Stimulated activated CD4-positive, alpha-beta T cell treated with anti-CD3 and anti-CD28 coated beads, Interleukin-12 subunit alpha, Interleukin-12 subunit beta, amount 100 ng/mL, for 48 hours (primary cell): ENCODE results near the gene RASAL1.

ENCODE experiments used
- DNase-seq, 3 donors: peaks; one replicate each; pipeline ENCODE4 v3.0.0-alpha.2; 2020; ENCODE audit warnings: low read depth in 2 of 3, low spot score in 1 of 3

RASAL1 gene

DNA sequence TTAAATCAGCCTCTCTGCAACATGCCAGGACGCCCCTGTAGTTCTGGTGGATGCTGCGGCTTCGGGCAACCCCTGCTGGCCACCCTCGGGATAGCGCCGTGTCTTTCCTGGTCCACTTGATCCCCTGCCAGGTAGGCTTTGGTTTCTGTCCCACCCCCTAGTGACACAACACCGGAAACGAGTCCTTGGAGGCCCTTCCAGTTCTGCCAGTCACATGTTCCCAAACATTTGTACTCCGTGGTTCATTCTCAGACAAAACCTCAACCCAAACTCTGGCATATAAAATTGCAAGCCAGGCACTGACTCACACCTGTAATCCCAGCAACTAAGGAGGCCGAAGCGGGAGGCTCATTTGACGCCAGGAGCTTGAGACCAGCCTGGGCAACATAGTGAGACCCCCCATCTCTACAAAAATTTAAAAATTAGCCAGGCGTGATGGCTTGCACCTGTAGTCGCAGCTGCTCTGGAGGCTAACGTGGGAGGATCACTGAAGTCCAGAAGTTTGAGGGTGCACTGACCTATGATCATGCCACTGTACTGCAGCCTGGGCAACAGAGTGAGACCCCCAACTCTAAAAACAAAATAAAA lies 37.0 kb downstream of the RASAL1 start:
- DNase-seq: peak; percentile 64 to 78 (median 65)

DNA sequence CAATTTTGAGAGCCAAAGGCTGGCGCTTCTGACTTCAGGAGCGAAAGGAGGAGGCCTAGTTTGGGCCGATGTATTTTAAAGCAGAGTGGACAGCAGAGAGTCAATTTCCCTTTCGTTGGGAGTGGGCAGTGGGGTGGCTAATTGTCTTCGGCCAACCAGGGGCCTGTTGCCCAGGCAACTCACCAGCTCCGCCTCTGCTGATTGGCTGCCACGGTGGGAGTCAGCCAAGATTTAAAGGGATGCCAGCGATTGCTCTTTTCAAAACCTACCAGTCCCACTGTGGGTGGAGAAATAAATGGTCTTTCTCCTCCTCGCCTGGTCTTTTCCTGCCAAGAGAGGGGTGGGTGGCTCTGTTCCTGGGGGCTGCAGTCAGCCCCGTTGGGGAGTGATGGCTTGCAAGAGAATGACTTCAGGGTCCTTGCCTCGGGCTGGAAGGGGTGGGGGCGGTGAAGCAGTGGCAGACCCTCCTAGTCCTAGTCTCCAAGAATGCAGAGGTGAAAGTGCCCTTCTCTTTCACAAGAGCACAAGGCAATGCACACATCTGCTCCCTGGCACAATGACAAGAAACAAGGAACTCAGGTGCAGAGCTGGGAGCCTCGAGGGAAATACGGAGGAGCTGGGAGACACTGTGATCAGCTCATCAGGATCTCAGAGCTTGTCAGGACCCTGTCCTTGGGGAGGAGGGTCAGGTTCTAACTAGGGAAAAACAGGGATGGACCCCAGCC lies 37.7 kb downstream of the RASAL1 start:
- no peak for DNase-seq

DNA sequence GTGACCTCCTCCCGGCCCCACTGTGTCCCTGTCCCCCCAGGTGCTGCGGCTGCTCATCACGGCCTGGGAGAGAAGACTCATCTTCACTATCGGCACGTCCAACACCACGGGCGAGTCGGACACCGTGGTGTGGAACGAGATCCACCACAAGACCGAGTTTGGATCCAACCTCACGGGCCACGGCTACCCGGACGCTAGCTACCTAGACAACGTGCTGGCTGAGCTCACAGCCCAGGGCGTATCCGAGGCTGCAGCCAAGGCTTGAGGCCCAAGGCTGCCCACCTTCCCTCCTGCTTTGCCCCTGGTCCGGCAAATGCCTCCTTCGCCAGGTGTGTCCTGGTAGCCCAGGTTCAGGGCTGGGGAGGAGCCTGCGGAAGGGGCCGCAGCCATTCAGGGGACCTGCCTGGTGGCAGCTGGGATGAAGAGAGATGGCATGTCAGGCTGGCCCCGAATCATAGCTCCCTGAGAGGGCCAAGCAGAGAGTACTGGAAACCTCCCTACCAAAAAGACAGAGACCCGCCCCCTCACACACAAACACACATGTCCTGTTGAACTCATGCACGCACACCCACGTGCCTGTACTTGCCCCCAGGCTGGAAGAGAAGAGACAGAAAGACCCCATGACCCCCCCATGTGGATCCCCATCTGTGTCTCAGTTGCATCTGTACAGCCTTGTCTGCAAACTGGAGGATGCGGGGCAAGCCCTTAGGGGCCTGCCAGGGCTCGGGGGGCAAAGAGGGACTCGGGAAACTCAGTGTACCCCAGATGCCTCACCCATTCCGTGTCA lies 38.7 kb downstream of the RASAL1 start:
- no peak for DNase-seq

DNA sequence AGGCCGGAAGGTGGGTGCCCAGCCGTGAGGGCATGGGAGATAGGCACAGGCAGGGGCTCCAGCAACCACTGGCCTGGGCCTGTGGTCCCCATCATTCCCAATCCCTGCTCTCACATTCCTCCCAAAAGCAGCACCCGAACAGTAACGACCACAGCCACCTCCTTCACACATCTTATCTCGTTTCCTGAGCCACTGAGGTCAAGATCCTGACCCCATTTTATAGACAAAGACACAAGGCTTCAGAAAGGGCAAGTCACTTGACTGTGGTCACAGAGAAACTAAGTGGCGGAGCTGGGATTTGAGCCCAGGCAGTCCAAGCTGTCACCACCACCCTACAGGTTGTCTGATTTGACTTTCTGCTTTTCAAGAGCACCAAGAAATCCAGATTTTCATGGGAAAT lies 40.2 kb downstream of the RASAL1 start:
- DNase-seq: no peak

DNA sequence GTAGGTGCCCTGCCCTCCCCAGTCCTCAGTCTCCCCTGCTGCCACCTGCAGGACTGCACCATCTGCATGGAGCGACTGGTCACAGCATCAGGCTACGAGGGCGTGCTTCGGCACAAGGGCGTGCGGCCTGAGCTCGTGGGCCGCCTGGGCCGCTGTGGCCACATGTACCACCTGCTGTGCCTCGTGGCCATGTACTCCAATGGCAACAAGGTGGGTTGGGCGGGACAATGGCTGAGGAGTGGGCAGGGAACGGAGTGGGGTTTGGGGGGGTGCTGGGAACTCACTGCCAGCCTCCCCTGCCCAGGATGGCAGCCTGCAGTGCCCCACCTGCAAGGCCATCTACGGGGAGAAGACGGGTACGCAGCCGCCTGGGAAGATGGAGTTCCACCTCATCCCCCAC lies 40.8 kb downstream of the RASAL1 start:
- no peak for DNase-seq

DNA sequence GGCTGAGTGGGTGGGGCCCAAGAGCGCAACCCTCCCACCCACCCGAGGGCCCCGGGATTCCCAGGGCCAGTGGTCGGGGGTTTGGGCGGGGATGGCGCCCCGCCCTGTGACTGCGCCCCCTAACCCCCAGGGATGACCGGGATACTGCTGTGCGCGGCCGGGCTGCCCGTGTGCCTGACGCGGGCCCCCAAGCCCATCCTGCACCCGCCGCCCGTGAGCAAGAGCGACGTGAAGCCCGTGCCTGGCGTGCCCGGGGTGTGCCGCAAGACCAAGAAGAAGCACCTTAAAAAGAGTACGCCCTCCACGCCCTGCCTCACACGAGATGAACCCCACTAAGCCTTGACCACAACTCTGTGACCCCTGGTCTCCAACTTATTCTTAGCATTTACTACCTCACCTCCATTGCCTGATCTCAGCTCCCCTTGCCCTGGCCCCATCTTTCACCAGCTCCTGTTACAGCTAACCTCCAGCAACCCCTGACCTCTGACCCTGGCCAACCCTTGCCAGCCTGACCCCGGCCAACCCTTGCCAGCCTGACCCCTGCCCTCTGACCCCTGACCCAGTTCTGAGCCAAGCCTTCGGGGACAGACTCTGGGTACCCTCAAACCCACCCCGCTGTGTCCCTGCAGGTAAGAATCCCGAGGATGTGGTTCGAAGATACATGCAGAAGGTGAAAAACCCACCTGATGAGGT lies 42.0 kb downstream of the RASAL1 start:
- no peak for DNase-seq

DNA sequence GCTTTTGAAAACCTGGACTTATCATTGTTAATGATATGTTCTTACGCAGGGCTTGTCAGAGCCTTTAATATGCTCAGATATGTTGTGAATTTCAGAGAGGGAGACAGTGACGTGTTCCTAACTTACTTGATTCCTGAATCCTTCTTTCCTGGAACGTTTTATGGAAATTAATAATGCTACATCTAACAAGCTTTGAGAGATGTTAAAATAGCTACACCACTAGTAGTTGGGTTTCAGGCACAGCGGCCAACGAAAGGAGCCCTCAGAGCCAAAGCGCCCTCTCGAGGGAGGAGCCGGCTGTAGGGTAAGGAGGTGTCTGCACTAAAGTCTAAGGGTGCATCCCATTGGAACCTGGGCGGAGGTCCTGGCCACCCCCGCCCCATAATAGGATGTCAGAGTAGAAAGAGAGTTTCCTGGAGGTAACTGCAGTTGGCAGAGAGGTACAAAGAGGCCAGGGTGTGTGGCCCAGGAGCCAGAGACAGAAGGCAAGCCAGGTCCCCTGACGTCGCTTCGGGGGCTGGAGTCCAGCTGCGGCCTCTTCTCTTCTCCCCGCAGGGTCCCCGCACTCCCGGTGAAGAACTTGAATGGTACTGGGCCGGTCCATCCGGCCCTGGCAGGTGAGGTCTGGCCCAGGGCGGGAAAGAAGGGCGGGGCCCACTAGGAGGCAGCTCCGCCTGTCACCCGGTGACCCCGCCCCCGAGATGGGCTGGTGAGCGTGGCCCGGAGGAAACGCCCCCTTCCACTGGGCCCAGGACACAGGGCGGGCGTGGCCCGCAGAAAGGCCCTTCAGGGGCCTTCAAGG lies 42.8 kb downstream of the RASAL1 start:
- no peak for DNase-seq

DNA sequence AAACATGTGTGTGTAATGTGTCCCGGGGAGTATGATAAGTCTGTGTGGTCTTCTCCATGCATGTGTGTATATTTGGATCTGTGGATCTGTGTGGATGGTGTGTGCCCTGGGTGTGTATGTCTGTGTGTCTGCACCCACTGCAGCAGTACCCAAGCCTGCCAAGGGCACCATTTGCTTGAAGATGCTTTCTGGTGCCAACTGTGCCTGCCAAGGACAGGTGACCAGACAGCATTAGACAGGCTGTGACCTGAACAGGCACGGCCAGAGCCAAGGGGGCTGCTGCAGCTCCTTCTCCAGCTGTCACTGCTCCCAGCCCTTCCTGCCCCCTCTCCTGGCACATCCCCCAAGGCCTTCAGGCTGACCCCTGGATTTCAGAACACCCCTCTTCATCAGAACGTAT lies 44.1 kb downstream of the RASAL1 start:
- no peak for DNase-seq

DNA sequence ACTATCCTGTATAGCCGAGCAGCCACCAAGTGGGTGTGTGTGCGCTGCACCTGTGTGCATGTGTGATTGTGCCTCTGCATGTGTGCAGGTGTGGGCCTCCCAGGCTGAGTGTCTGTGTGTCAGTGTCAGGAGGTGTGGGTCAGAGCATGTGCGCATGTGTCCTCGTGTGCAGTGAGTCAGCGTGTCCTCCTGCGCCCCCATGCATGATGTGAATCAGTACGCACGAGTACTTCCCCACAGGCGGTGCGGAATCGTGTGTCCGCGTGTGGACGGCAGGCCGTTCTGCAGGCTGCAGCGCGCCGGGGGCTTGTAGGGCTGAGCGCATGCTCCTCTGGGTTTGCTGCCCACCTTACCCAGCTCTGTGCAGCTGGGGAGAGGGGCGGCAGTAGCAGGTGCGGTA lies 44.8 kb downstream of the RASAL1 start:
- DNase-seq: no peak

DNA sequence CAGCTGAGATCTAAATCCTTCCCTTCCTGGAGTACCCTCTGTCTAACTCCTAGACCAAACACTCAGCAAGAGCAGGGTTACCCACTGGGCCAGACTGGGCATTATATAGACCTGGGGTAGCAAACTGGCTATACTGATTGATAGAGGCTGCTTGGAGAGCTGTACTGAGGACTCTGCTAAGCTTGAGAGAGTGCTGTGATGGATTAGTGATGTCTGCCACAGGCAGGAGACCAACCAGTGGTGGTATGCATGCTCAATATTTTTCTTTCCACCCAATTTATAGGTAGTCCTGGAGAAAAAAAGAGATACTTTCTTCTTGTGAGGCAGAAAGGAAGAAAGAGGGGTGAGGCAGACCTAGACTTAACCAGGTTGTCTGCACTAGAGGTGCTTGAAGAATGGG lies 45.7 kb downstream of the RASAL1 start:
- no peak for DNase-seq

DNA sequence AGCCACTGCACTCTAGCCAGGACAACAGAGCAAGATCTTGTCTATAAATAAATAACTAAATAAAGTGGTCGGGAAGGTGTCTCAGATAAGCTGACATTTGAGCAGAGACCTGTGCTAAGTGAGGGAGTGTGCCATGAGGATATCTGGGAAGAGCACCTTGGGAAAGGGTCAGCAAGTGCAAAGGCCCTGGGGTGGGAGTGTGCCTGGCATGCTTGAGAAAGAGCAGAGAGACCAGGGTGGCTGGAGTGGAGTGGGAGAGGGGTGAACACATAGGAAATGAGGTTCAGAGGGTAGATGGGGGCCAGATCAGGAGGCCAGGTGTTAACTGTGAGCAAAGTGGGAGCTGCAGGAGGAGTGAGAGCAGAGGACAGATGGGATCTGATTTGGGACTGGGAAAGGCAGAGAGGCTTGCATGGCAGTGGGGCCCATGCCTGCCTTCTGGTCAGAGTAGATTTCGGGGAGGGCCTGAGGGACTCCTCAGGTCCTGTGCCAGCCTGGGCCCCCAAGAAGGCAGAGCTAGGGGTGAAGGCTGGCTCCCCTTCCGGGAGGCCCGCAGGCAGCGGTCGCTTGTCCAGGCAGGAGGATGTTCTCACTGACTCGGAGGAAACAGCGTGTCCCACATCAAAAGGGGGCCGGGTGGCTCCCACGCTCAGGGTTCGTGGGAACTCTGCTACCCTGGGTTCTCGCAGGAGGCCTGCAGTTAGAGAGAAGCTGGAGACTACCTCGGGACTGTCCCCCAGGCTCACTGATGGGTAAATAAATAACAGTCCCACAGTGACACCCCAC lies 46.4 kb downstream of the RASAL1 start:
- DNase-seq: peak; percentile 53 to 58 (median 55)

DNA sequence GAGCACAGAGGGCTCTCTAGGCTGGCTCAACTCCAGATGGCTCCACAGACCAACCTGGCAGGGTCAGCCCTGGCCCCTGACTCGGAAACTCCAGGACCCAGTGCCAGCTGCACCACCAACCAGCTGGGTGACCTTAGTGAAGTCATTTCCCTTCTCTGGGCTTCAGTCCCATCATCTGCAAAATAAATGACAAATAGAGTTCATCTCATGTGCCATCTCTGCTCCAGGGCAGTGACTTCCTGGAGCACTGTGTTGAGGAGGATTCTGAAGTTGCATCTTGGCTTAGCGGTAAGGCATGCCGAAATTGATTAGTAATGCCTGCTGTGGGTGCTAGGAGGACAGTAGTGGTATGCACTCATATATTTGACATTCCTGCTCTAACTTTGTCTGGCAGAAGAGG lies 47.5 kb downstream of the RASAL1 start:
- no peak for DNase-seq

DNA sequence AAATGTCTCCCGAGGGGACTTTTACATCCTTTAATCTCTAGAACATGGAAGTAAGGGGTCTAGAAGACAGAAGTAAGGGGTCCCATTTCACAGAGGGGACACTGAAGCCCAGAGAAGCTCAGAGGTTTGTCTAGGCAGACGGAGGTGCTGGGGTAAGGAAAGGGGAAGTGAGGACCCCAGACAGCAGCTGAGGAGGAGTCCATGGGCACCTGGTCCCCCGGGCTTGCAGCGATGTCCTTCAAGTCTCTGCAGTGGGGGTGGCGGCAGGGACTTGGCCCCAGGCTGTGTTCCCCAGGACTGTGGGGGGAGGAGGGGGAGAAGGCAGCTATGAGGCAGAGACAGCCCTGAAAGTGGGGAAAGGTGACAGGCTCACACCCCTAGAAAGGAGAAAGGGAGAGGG lies 48.4 kb downstream of the RASAL1 start:
- no peak for DNase-seq

DNA sequence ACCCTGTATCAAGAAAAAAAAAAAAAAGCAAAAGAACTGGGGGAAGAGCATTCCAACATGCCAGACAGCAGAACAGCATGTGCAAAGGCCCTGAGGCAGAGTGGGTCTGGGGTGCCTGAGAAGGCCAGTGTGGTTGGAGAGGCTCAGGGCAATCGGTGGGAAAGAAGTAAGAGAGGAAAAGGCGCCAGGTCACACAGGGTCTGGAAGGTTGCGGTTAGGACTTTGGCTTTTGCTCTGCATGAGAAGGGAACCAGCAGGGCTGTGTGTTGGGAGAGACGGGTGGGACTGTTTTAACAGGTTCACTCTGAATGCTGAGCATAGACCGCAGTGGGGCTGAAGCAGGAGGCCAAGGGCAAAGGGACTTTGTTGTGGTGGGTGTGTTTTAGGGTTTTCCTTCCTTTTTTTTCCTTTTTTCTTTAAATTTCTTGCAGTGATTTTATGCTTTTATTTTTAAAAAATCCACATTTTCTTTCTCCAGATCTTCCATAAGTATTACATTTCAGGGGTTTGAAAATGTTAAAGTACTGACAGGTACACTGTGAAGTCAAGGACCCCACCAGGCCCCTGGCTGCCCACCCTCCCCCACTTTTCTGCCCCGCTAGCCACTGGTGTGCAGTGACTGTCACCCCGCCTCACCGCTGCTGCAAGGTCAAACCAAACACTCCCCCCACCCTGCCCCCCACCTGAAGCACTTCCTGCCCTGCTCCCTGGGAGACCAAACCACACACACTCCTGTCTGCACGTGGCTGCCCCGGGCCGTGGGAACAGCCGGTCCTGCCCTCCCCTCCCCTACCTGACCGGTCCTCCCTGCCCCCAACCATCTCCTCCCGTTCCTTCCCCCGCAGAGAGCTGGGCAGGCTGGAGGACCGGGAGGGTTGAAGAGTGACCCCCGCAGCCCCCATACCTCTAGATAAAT lies 49.1 kb downstream of the RASAL1 start:
- peak in 1 of 3 donors; percentile 17 for DNase-seq

DNA sequence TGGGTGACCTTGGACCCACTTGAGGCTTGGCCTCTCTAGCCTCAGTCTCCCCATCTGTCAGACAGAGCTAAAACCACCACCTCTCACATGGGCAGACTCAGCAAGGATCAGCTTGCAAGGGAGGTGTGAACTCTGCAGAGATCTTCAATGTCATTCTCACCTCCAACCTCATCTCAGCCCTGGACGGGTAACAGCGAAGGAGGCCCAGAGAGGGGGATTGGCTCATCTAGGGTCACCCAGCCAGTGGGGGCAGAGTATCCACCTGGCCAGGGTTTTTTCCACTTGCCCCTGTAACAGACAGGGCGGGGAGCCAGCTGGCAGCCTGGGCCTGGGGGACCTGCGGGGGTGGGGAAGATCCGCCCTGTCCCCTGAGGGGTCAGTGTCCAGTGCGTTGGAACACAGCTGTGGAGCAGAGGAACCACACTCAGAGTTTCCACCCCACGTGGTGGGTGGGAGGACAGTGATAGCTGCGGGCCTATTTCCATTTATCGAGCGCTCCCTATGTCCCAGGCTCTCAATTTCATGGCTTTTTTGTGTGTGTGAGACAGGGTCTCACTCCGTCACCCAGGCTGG lies 51.6 kb downstream of the RASAL1 start:
- DNase-seq: no peak

DNA sequence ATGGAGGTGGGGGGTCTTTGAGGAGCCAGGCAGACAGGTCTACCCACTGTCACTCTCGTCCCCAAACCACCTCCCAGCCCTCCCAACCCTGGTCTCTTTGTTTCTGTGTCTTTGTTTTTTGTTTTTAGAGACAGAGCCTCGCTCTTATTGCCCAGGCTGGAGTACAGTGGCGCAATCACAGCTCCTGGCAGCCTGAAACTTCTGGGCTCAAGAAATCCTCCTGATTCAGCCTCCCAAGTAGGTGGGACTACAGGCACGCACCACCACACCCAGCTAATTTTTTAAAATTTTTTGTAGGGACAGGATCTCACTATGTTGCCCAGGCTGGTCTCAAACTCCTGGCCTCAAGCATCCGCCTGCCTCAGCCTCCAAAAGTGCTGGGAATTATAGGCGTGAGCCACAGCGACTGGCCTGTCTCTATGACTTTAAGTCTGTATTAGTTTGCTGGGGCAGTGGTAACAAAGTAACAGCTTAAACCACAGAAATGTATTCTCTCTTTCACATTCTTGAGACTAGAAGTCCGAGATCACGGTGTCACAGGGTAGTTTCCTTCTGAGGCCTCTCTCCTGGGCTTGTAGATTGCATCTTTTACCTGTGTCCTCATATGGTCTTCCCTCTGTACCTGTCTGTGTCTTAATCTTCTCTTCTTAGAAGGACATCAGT lies 52.9 kb downstream of the RASAL1 start:
- DNase-seq: no peak

DNA sequence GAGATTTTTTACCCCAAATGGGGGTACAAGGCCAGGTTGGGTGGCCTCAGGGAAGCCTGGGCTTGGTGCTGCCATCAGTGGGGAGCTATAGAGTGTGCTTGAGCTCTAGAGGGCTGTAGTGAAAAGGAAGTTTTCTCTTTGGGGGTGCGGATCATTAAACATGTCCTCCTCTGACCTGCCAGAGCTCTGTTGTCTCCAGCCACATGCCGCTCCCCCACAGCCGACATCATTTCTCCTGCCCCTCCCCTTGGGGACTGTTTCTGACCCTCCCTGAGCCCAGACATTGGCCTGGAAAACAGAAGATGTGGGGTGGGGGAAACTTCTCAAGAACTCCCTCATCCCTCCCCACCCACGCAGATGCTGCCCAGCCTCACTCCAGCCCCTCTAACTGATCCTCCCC lies 53.7 kb downstream of the RASAL1 start:
- DNase-seq: no peak

DNA sequence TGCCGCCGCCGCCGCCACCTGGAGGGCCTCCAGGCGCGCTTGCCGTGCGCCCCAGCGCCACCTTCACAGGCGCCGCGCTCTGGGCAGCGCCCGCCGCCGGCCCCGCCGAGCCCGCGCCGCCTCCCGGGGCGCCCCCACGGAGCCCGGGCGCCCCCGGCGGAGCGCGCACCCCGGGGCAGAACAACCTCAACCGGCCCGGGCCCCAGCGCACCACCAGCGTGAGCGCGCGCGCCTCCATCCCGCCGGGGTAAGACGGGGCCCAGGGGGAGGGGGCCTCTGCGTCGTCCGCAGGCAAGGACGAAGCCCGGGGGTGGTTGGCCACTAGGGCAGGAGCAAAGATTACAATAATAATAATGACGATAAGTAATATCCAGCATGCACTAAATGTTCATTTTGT lies 57.7 kb downstream of the RASAL1 start:
- no peak for DNase-seq
